ENCODE data around the gene PLPPR4.

The PLPPR4 gene, protein sequence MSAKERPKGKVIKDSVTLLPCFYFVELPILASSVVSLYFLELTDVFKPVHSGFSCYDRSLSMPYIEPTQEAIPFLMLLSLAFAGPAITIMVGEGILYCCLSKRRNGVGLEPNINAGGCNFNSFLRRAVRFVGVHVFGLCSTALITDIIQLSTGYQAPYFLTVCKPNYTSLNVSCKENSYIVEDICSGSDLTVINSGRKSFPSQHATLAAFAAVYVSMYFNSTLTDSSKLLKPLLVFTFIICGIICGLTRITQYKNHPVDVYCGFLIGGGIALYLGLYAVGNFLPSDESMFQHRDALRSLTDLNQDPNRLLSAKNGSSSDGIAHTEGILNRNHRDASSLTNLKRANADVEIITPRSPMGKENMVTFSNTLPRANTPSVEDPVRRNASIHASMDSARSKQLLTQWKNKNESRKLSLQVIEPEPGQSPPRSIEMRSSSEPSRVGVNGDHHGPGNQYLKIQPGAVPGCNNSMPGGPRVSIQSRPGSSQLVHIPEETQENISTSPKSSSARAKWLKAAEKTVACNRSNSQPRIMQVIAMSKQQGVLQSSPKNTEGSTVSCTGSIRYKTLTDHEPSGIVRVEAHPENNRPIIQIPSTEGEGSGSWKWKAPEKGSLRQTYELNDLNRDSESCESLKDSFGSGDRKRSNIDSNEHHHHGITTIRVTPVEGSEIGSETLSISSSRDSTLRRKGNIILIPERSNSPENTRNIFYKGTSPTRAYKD

DNA sequence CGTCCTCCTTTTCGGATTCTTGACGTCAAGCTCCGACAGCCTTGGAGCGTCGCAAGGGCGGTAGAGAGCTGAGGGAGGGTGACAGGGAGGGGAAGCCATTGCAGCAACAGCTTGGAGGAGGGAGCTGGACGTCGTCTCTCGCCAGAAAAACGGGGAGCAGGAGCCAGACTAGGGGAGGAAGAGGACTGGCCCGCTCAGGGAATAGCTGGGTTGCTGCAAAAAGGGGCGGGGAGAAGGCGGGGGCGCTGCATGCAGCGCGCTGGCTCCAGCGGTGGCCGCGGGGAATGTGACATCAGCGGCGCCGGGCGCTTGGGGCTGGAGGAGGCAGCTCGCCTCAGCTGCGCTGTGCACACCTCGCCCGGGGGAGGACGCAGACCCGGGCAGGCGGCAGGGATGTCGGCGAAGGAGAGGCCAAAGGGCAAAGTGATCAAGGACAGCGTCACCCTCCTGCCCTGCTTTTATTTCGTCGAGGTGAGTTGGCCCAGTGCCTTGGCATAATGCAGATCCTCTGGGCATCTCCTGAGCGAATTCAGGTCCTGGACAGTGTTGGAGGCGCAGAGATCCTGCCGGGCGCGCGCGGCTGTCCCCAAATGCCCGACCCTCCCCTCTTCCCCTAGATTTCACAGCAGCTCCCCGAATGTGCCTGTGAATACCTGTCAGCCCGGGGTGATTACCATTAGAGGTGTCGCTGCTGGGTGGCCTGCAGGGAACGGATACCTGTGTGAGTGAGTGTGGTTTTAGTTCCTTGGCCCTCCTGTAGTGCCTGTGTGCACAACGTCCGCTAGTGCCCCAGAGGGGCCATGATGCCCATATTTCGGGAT lies at the start of gene PLPPR4:
Gene PLPPR4 (plus strand): TSS at position 292 of the 821 bp plus-strand sequence. CDS start 102 bp downstream, at position 394.
- DNase-seq, result no peak
- in situ Hi-C loops (cut with HindIII; ENCODE audit: low pct_ligation_motif_present, low pct_unique_long_range_greater_than_20kb, low sequenced_read_pairs), result no loop called here

DNA sequence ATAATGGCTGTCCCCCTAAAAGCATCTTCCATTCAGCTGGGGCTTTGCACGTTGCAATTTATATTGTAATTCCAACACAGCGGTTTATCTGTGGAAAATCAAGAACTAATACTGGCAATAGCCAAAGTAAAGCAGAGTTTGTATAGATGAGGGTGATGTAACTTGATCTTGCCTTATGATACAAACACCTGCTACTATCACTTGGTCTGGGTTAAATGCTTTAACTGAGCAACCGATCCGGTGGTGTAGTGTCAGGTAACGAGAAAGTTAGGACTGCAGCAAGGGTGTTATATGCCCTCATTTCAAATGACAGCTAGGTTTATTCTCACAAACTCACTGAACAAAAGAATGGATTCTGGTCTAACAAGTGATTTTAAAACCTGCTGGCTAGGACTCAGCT lies 47.3 kb upstream of the PLPPR4 start:
- in situ Hi-C loops (cut with HindIII; ENCODE audit: low pct_ligation_motif_present, low pct_unique_long_range_greater_than_20kb, low sequenced_read_pairs), result no loop called here
- no peak for DNase-seq

DNA sequence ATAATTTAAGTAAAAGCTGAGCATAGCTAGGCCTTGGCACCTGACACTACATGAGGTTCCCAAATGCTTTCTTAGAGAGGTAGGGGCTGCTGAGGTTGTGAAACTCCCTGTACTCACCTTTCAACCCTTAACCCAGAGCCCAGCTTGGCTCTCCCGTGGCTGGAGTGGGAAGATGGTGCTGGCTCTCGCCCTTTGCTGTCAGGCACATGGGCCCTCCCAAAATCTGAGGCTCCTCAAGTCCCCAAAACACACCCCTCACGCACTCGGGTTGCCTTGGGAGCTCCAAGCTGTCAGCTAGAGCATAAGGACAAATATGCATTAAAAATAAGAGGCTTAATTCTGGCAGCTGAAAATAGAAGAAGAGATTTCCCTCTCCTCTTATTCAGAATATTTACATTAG lies 46.7 kb upstream of the PLPPR4 start:
- no peak for DNase-seq
- in situ Hi-C loops (cut with HindIII; ENCODE audit: low pct_ligation_motif_present, low pct_unique_long_range_greater_than_20kb, low sequenced_read_pairs), result no loop called here

DNA sequence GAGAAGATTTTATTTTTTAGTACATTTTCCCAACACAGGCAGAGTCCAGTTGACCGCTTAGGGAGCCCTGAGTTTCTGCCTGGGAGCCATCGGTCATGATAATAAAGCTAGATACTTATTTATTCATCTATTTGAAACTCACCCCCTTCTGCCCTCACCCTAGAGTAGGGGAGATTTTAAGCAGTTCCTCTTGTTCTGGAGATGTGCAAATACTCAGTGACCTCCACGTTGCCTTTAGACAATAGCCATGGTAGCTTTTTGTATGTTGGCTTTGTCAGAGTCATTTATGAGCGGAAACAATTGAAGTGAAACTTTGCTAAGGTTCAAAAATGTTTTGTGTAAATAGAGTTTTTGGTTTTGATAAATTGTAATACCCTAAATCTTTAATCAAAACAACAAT lies 45.7 kb upstream of the PLPPR4 start:
- in situ Hi-C loops (cut with HindIII; ENCODE audit: low pct_ligation_motif_present, low pct_unique_long_range_greater_than_20kb, low sequenced_read_pairs), result no loop called here
- no peak for DNase-seq

DNA sequence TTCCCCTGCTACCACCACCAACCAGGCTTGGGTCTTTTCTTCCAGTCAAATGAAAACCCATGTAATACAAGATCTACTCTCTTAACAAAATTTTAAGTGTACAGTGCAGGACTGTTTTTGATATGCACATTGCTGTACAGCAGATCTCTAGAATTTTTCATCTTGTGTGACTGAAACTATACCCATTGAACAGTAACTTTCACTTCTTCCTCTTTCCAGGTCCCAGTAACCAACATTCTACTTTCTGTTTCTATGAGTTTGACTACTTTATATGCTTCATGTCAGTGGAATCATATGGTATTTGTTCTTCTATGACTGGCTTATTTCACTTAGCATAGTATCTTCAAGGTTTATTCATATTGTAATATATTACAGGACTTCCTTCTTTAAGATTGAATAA lies 45.3 kb upstream of the PLPPR4 start:
- DNase-seq, result no peak
- in situ Hi-C loops (cut with HindIII; ENCODE audit: low pct_ligation_motif_present, low pct_unique_long_range_greater_than_20kb, low sequenced_read_pairs), result no loop called here

DNA sequence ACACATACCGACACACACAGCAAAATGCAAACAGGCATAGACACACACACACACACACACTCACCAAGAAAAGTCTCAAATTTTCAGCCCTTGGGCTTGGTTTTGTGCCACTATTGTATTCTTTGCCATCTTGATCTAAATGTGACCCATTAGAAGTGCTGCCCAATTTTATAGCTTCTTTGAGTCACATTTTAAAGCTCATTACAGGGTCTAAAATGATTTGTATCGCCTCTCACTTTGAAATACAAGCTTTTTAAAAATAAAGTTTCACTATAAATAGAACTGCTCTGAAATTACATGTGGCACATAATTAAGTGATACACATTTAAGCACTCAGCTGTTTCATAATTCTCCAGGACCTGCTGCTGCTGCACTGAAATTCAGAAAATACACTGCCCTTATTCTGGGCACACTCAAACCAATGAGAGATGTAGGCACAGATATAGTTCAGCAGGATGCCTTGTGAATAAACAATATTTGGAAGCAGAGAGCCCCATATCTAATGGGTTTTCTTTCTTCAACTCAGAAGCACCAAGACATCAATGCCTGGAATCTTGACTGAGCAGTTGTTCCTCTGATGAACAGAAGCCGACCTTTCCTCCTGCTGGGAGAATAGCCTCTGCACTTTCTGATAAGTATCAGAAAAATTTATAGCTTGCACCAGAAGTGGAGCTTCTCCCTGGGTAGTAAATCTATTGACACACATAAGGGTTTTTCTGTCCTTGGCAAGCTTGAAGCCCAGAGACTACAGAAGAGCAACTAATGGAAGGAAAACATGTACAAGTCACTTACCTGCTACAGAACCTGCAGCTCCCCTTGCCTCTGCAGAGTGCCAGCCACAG lies 37.0 kb upstream of the PLPPR4 start:
- in situ Hi-C loops (cut with HindIII; ENCODE audit: low pct_ligation_motif_present, low pct_unique_long_range_greater_than_20kb, low sequenced_read_pairs), result no loop called here
- DNase-seq, result no peak

DNA sequence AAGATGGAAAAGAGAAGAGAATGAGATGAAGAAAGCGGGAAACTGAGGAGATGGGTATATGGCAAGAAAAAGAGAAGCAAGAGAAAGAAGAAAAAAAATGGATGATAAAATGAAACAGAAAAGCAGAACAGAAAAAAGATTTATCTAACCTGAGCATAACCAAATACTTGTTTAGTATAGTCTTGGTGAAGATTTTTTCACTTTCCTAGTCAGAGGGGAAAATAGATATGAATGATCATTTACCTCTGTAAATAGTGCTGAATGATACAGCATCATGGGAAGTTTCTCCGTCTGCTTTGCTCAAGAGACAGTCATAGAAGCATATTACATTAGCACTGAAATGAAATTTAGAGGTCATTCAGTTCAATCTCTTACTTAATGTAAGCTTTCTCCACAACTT lies 36.1 kb upstream of the PLPPR4 start:
- in situ Hi-C loops (cut with HindIII; ENCODE audit: low pct_ligation_motif_present, low pct_unique_long_range_greater_than_20kb, low sequenced_read_pairs), result no loop called here

DNA sequence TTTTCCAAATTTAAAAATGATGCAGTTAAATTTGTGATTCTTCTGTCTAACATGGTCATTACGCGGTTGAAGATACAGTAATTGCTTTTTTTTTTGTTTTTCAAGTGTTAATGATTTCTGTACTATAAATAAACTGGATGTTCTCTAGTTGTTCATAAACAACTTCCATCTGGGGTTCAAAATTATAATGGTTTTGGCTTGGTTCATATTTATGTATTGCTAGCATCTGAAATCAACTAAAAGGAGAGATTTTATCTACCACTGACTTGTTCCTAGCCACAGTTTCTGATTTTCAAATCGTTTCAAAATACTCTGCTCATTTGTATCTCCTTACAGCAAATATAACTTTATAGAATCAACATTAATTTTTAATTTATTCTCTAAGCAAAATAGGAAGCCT lies 35.2 kb upstream of the PLPPR4 start:
- in situ Hi-C loops (cut with HindIII; ENCODE audit: low pct_ligation_motif_present, low pct_unique_long_range_greater_than_20kb, low sequenced_read_pairs), result no loop called here
- DNase-seq, result no peak

More for the DNA sequence above, 36.1 kb upstream of the PLPPR4 start:
- DNase-seq, result no peak

DNA sequence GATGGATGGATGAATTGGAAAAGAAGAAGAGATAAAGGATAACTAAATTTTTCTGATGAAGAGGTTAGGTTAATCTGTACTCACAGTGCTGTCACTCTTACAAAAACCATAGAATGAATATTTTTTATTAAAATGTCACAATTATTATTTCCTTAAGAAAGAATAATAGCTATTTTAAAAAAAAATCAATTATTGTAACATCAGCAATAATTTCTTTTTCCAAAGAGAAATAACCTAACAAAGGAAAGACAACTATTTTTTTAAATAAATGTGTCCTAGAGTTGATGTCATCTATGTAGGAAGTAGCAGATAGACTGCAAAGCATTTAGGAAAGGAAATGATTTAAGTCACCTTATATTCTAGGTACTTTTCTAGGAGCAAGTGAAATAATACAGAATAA lies 33.6 kb upstream of the PLPPR4 start:
- in situ Hi-C loops (cut with HindIII; ENCODE audit: low pct_ligation_motif_present, low pct_unique_long_range_greater_than_20kb, low sequenced_read_pairs), result no loop called here

DNA sequence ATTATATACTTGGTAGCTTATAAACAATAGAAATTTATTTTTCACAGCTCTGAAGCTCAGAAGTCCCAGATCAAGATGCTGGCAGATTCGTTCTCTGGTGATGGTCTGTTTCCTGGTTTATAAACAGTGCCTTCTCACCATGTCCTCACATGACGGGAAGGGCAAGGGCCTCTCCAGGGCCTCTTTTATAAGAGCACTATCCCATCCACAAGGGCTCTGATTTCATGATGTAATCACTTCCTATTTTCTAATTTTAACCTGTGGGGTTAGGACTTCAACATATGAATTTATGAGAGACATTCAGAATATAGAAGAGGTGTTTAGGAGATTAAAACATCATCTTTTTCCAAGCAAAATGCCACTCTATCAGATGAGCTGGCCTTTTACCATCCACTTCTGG lies 32.1 kb upstream of the PLPPR4 start:
- in situ Hi-C loops (cut with HindIII; ENCODE audit: low pct_ligation_motif_present, low pct_unique_long_range_greater_than_20kb, low sequenced_read_pairs), result no loop called here
- no peak for DNase-seq

More for the DNA sequence above, 33.6 kb upstream of the PLPPR4 start:
- no peak for DNase-seq

DNA sequence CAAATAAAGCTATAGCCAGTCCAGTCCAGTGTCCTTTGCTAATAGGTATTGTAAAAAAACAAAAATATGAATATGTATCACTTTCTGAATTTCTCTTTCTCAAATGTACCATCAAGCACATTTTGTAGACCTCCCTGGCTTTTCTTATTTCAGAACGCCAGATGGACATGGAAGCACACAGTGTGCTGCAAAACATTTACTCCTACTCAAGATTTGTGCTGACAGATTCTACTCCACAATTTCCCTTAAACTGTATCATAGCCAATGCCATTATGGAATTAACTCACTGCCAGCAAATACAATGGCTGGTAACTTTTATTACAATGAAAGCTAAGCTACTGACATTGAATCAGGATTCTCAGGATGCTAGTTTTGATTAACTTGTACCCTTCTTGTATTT lies 30.8 kb upstream of the PLPPR4 start:
- in situ Hi-C loops (cut with HindIII; ENCODE audit: low pct_ligation_motif_present, low pct_unique_long_range_greater_than_20kb, low sequenced_read_pairs), result no loop called here

DNA sequence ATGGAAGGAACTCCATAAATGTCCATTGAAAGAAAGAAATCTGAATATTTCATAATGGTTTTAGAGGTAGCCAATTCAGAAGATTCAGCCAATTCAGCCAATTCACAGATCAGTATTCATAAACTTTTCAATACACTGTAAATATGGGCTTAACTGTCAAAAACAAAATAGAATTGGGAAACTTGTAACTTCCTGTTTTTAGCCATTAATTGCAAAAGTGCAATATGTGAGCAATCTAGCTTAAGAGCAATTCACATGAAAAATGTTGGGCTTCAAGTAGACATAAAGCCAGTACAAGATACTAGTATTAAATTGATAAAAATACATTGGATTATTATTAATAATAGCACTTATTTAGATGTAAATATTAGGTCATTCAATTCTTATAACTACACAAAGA lies 27.5 kb upstream of the PLPPR4 start:
- no peak for DNase-seq
- in situ Hi-C loops (cut with HindIII; ENCODE audit: low pct_ligation_motif_present, low pct_unique_long_range_greater_than_20kb, low sequenced_read_pairs), result no loop called here

More for the DNA sequence above, 30.8 kb upstream of the PLPPR4 start:
- no peak for DNase-seq

DNA sequence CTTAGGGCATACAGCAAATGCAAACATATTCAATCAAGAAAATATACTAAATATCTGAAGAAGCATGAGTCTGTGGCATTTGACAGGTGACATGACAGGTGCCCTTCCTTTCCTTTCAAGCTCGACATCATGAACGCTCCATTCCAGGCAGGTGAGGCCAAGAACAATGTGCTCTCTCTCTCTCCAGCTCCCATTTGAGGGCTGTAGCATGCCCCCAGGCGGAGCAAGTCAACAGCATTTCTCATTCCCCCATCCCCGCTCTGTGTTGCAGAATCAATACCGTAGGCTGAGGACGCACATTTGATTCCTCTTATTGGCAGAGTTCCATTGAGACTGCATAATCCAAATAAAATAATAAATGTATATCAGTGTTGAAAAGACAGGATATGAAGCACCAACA lies 24.6 kb upstream of the PLPPR4 start:
- no peak for DNase-seq
- in situ Hi-C loops (cut with HindIII; ENCODE audit: low pct_ligation_motif_present, low pct_unique_long_range_greater_than_20kb, low sequenced_read_pairs), result no loop called here

DNA sequence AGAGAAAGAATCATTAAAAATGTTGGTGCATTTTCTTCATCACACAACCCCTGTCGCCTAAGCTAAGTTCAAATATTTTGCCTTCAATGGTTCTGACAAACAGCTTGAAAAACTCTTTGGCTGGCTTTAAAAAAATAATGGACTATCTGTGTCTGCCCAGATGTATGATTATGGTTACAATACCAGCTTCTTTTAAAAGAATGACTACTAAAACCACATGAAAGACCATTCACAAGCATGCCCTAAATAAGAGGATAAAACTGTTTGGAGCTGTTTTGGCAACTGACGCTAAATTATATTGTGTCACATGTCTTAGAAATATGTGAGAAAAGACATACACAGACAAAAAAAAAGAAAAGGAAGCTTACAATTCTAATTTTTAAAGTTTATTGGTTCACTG lies 23.7 kb upstream of the PLPPR4 start:
- in situ Hi-C loops (cut with HindIII; ENCODE audit: low pct_ligation_motif_present, low pct_unique_long_range_greater_than_20kb, low sequenced_read_pairs), result no loop called here
- DNase-seq, result no peak

DNA sequence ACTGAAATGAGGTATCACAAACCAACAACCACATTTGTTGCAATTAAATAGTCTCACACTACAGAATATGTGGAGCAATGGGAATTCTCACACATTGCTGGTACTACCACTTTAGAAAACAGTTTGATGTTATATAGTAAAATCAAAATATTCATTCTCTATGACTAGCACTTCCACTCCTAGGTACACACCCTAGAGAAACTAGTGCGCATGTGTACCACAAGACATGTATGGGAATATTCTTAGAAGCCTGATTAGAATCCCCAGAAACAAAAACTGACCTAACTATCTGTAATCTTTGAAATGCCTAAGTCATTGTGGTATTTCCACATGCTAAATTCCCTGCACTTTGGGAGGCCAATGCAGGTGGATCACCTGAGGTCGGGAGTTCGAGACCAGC lies 18.1 kb upstream of the PLPPR4 start:
- DNase-seq, result no peak
- in situ Hi-C loops (cut with HindIII; ENCODE audit: low pct_ligation_motif_present, low pct_unique_long_range_greater_than_20kb, low sequenced_read_pairs), result no loop called here

DNA sequence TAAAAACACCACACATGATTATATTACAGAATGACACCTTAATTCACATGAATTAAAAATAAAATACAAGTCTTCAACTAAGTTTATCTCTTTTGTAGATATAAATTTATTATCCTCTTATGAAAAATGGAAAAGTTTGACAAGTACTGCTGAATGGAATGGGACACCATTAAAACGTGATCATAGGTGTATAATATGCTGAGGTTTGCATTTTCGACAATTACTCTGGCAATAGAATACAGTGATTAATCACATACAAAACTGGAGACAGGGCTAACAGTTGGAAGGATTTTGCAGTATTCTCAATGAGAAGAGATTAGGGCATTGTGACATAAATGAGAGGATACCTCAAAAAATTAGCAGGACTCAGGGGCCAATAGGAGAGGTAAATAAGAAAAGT lies 17.1 kb upstream of the PLPPR4 start:
- DNase-seq, result no peak
- in situ Hi-C loops (cut with HindIII; ENCODE audit: low pct_ligation_motif_present, low pct_unique_long_range_greater_than_20kb, low sequenced_read_pairs), result no loop called here

DNA sequence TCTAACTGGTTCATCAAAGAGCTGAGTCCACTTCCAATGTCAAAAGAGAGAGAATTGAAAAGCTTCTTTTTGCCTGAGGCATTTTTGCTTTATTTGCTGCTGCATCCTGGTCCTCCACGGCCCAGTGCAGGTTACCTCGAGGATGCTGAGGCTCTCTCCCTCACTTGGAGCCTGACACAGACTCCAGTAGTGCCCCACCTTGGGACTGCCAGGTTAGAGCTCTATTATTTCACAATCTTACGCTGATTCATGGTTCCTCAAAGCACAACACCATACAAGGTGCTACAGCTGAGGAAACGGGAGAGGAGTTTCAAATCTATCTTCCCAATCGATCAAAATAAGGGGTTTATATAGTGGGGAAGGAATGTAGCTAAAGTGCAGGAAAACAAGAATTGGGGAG lies 13.6 kb upstream of the PLPPR4 start:
- in situ Hi-C loops (cut with HindIII; ENCODE audit: low pct_ligation_motif_present, low pct_unique_long_range_greater_than_20kb, low sequenced_read_pairs), result no loop called here
- DNase-seq, result no peak

DNA sequence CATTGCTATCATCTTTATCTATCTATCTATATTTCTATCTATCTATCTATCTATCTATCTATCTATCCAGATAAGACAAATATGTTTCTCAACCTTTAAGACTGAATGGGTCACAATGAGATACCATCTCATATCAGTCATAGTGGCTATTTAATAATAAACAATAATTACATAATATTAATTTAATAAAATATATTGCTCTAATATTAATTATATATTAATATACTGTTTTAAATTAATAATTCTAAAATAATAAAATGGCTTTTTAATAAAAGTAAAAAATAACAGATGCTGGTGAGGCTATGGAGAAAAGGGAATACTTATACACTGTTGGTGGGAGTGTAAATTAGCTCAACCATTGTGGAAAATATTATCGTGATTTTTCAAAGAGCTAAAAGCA lies 13.0 kb upstream of the PLPPR4 start:
- in situ Hi-C loops (cut with HindIII; ENCODE audit: low pct_ligation_motif_present, low pct_unique_long_range_greater_than_20kb, low sequenced_read_pairs), result no loop called here
- DNase-seq, result no peak

Measured in ACHN (cell line).